HepG2 (cell line): Measurements from ENCODE around the gene UCHL3. TPM values are rescaled to one million over a fixed set of nuclear protein-coding genes. Genes with fewer than 3 reads are reported as not detected.

Experiments
- CBX1 ChIP-seq: IDR thresholded peaks from one replicate; pipeline ENCODE4 v1.6.1; 2016; ENCODE audit warnings: antibody characterized with exemption, low read depth
- PATZ1 ChIP-seq: sonication (generic); formaldehyde crosslinking; IDR thresholded peaks from 2 replicates; pipeline ENCODE4 v1.4.0; 2020; ENCODE audit warnings: missing genetic modification reagents
- PITX1 ChIP-seq: sonication (generic); formaldehyde crosslinking; IDR thresholded peaks from 2 replicates; pipeline ENCODE4 v1.5.1; 2020; ENCODE audit warnings: mild to moderate bottlenecking, missing genetic modification reagents
- RBM22 ChIP-seq: fragments of 200-400 bp; formaldehyde crosslinking; optimal IDR thresholded peaks from 2 replicates; pipeline ENCODE3; 2017; ENCODE audit warnings: mild to moderate bottlenecking, low read length, moderate library complexity
- RXRA ChIP-seq: sonication (generic); formaldehyde crosslinking; IDR thresholded peaks from 2 replicates; pipeline ENCODE4 v1.5.1; 2020; ENCODE audit warnings: missing genetic modification reagents
- TMF1 ChIP-seq: sonication (generic); formaldehyde crosslinking; IDR thresholded peaks from 2 replicates; pipeline ENCODE4 v1.8.1; 2022; ENCODE audit warnings: low read depth, missing genetic modification reagents
- ZBTB1 ChIP-seq: sonication (generic); formaldehyde crosslinking; IDR thresholded peaks from 2 replicates; pipeline ENCODE4 v1.4.0; 2020; ENCODE audit warnings: missing genetic modification reagents, borderline replicate concordance
- ZBTB33 ChIP-seq: sonication (generic); formaldehyde crosslinking; IDR thresholded peaks from 2 replicates; pipeline ENCODE4 v1.4.0; 2020; ENCODE audit warnings: missing genetic modification reagents
- ZBTB42 ChIP-seq: sonication (generic); formaldehyde crosslinking; IDR thresholded peaks from 2 replicates; pipeline ENCODE4 v1.5.0; 2020; ENCODE audit warnings: mild to moderate bottlenecking, missing genetic modification reagents
- ZNF160 ChIP-seq: sonication (generic); formaldehyde crosslinking; IDR thresholded peaks from 2 replicates; pipeline ENCODE4 v1.8.0; 2022; ENCODE audit warnings: mild to moderate bottlenecking, inconsistent platforms, missing genetic modification reagents
- ZNF296 ChIP-seq: sonication (generic); formaldehyde crosslinking; conservative IDR thresholded peaks from 2 replicates; pipeline ENCODE4 v1.5.0; 2020; ENCODE audit warnings: mild to moderate bottlenecking, missing genetic modification reagents
- ZNF30 ChIP-seq: sonication (generic); formaldehyde crosslinking; IDR thresholded peaks from 2 replicates; pipeline ENCODE4 v1.5.0; 2020; ENCODE audit warnings: mild to moderate bottlenecking, missing genetic modification reagents
- ZNF589 ChIP-seq: sonication (generic); formaldehyde crosslinking; conservative IDR thresholded peaks from 2 replicates; pipeline ENCODE4 v1.8.0; 2022; ENCODE audit warnings: mild to moderate bottlenecking, moderate library complexity, missing genetic modification reagents
- ZNF678 ChIP-seq: sonication (generic); formaldehyde crosslinking; IDR thresholded peaks from 2 replicates; pipeline ENCODE4 v1.4.0; 2020; ENCODE audit warnings: mild to moderate bottlenecking, missing genetic modification reagents
- ZNF691 ChIP-seq: sonication (generic); formaldehyde crosslinking; IDR thresholded peaks from 2 replicates; pipeline ENCODE4 v1.4.0; 2020; ENCODE audit warnings: missing genetic modification reagents, low read depth, mild to moderate bottlenecking, borderline replicate concordance
- polyA plus RNA-seq, 8 experiments: library from polyadenylated mRNA; depleted of rRNA in 3 of 8; stranded (reverse) in 7 of 8; unstranded in 1 of 8; fragments of >200 nt; fragmentation: Illumina TruSeq in 4 of 8; extraction: Trizol in 4 of 8; gene quantifications; 2 replicates each; pipeline versions ENCODE4 v1.2.1 to v1.2.3, GENCODE V29; 2011 to 2016; ENCODE audit warnings: low read depth in 4 of 8, missing spikeins in 1 of 8, mixed read lengths in 1 of 8; ENCODE audit not compliant: insufficient read depth in 1 of 8
- total RNA-seq, 5 experiments: library from RNA; depleted of rRNA; stranded (reverse); fragments of >200 nt; fragmentation: Illumina TruSeq; extraction: Trizol; gene quantifications; 2 replicates each; pipeline ENCODE4 v1.2.3, GENCODE V29; 2016; ENCODE audit warnings: low read depth in 1 of 5
- TF ChIP-seq, protein P1 (sequence below): conservative IDR thresholded peaks from 2 replicates; pipeline ENCODE4 v1.6.1; 2018; ENCODE audit warnings: missing genetic modification reagents
- TF ChIP-seq, protein P2 (sequence below), 2 experiments: fragments of 450-650 bp in 1 of 2; sonication (generic) in 1 of 2; formaldehyde crosslinking; IDR thresholded peaks; 2 replicates each; pipeline versions ENCODE4 v1.5.0 to v1.8.0; 2020 to 2022; ENCODE audit warnings: mild to moderate bottlenecking in 1 of 2, missing genetic modification reagents in 1 of 2
- TF ChIP-seq, protein P3 (sequence below): sonication (generic); formaldehyde crosslinking; IDR thresholded peaks from 2 replicates; pipeline ENCODE4 v1.5.0; 2020; ENCODE audit warnings: missing genetic modification reagents

The UCHL3 gene
- total and polyA plus RNA-seq, 2 of the 13 experiments (the other 11 are each of a cell fraction or from before 2014, with no cell fraction given) = 36.2 to 93.3 TPM

DNA sequence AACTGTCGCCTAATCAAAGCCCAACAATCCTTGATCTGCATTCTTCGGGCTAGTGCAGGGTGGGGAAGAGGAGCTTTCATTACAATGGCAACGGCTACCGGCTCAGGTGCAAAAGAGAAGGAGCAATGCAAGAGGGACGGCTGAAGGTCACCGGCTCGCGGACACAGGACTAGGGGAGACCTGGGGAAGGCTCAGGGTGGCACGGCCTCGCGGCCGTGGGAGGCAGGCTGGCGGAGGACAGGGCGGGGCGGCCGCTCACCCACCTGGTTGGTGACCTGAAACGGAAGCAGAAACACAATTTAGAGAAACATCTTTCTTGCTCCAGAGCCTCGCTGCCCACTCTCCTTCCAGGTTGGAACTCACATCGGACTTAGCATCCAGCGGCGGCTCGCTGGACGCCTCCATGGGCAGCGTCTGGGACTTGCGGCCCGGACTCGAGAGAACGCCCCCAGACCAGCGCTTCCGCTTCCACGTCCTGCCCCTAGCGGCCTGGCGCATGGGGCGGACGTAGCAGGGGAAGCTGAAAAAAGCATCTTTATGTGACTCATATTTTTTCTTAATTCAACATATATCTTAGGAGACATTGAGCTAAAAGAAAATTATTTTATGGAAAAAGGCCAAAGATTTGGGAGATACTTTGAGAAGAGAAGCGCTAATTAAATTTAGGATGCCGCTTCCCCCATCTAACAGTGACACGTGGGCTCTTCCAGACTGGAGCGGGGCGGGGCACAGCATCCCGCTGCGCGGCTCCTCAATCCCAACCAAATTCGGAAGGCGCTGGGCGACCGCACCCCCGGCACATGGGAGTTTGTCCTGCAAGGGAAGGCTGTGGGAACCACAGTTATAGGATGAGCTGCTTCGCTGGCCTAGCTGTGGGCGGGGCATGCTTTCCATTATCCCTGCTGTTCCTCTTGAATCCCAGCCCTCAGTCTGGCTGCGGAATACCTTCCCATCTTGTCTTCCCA, 11.9 kb upstream of the UCHL3 start, which contains the start of gene COMMD6 (continued):
- TF ChIP-seq ZNF589 (CRISPR knock-in tag) (no peak), PATZ1 (CRISPR knock-in tag) (peak; percentile 48; the same call in 1 of the 2 replicates), CBX1 (peak; percentile 57), ZNF160 (CRISPR knock-in tag) (no peak), ZNF691 (CRISPR knock-in tag) (no peak), ZBTB1 (CRISPR knock-in tag) (peak; percentile 50; the same call in 1 of the 2 replicates), PITX1 (CRISPR knock-in tag) (no peak), ZBTB42 (CRISPR knock-in tag) (no peak; the same call in 1 of the 2 replicates), TMF1 (CRISPR knock-in tag) (no peak), ZBTB33 (no peak; the same call in 1 of the 2 replicates), ZNF296 (CRISPR knock-in tag) (no peak), ZNF30 (0 out of 2 replicates have a peak, but pooled peaks have one; percentile 41), RBM22 (no peak), ZNF678 (CRISPR knock-in tag) (no peak), RXRA (0 out of 2 replicates have a peak, but pooled peaks have one; percentile 41)
- TF ChIP-seq, protein P1, sequence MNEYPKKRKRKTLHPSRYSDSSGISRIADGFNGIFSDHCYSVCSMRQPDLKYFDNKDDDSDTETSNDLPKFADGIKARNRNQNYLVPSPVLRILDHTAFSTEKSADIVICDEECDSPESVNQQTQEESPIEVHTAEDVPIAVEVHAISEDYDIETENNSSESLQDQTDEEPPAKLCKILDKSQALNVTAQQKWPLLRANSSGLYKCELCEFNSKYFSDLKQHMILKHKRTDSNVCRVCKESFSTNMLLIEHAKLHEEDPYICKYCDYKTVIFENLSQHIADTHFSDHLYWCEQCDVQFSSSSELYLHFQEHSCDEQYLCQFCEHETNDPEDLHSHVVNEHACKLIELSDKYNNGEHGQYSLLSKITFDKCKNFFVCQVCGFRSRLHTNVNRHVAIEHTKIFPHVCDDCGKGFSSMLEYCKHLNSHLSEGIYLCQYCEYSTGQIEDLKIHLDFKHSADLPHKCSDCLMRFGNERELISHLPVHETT = no peak
- TF ChIP-seq, protein P2, sequence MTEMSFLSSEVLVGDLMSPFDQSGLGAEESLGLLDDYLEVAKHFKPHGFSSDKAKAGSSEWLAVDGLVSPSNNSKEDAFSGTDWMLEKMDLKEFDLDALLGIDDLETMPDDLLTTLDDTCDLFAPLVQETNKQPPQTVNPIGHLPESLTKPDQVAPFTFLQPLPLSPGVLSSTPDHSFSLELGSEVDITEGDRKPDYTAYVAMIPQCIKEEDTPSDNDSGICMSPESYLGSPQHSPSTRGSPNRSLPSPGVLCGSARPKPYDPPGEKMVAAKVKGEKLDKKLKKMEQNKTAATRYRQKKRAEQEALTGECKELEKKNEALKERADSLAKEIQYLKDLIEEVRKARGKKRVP (CRISPR knock-in tag; IDR thresholded peaks at IDR 0.05) = no peak
- TF ChIP-seq, protein P3, sequence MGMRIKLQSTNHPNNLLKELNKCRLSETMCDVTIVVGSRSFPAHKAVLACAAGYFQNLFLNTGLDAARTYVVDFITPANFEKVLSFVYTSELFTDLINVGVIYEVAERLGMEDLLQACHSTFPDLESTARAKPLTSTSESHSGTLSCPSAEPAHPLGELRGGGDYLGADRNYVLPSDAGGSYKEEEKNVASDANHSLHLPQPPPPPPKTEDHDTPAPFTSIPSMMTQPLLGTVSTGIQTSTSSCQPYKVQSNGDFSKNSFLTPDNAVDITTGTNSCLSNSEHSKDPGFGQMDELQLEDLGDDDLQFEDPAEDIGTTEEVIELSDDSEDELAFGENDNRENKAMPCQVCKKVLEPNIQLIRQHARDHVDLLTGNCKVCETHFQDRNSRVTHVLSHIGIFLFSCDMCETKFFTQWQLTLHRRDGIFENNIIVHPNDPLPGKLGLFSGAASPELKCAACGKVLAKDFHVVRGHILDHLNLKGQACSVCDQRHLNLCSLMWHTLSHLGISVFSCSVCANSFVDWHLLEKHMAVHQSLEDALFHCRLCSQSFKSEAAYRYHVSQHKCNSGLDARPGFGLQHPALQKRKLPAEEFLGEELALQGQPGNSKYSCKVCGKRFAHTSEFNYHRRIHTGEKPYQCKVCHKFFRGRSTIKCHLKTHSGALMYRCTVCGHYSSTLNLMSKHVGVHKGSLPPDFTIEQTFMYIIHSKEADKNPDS (CRISPR knock-in tag) = no peak; the same call in 1 of the 2 replicates
